ENCODE data around the gene SCNN1B. TPM values are rescaled to one million over a fixed set of nuclear protein-coding genes. Genes with fewer than 3 reads are reported as not detected.

SCNN1B gene
- total RNA-seq, 1 donor from 2014 or later: 38.3 TPM

- Histone ChIP-seq H3K9me3 (no peaks in the 10 kb centered on the region), H3K27ac (no peak overlapping the region), H3K36me3 (no peaks in the 10 kb centered on the region), H3K27me3 (ENCODE audit: low read depth) (no peaks in the 10 kb centered on the region), H3K4me1 (peaks cover 7% of the 10 kb centered on the region), H3K4me3 (no peak overlapping the region)
- ATAC-seq (no peak), DNase-seq (no peak)
- intact Hi-C loops (cut with DNase I): no loop called here
- TF ChIP-seq CTCF (IDR thresholded peaks at IDR 0.05): no peak
Observed at GRCh38 chr16:23337836-23338550, 35.9 kb downstream of the SCNN1B start.

DNA sequence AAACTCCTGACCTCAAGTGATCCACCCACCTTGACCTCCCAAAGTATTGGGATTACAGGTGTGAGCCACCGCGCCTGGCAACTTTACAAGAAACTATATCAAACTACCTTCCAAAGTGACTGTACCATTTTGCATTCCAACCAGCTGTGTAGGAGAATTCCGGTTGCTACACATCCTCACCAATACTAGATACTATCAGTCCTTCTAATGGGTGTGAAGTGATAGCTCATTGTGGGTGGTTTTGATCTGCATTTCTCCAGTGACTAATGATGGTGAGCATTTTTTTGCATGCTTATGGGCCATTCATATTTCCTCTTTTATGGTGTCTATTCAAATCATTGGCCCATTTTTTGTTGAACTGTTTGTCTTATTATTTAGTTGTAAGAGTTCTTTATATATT lies 37.7 kb downstream of the SCNN1B start:
- TF ChIP-seq CTCF (IDR thresholded peaks at IDR 0.05): no peak
- no peak for ATAC-seq
- H3K36me3 ChIP-seq: no peaks in the 10 kb centered on the region
- intact Hi-C loops (cut with DNase I): no loop called here
- H3K4me1 ChIP-seq: peaks cover 4% of the 10 kb centered on the region
- H3K27me3 ChIP-seq (ENCODE audit: low read depth): no peaks in the 10 kb centered on the region
- no peak overlapping the region for H3K27ac ChIP-seq
- H3K9me3 ChIP-seq: no peaks in the 10 kb centered on the region
- H3K4me3 ChIP-seq: no peak overlapping the region
- DNase-seq: no peak

GRCh38 chr16:23342083-23342640 lies 40.1 kb downstream of the SCNN1B start:
- Histone ChIP-seq H3K4me3 (no peak overlapping the region), H3K36me3 (no peaks in the 10 kb centered on the region), H3K27me3 (ENCODE audit: low read depth) (no peaks in the 10 kb centered on the region), H3K4me1 (no peaks in the 10 kb centered on the region), H3K9me3 (no peaks in the 10 kb centered on the region), H3K27ac (no peak overlapping the region)
- intact Hi-C loops (cut with DNase I): no loop called here
- no peak for DNase-seq
- no peak for TF ChIP-seq CTCF (IDR thresholded peaks at IDR 0.05)
- ATAC-seq: no peak

DNA sequence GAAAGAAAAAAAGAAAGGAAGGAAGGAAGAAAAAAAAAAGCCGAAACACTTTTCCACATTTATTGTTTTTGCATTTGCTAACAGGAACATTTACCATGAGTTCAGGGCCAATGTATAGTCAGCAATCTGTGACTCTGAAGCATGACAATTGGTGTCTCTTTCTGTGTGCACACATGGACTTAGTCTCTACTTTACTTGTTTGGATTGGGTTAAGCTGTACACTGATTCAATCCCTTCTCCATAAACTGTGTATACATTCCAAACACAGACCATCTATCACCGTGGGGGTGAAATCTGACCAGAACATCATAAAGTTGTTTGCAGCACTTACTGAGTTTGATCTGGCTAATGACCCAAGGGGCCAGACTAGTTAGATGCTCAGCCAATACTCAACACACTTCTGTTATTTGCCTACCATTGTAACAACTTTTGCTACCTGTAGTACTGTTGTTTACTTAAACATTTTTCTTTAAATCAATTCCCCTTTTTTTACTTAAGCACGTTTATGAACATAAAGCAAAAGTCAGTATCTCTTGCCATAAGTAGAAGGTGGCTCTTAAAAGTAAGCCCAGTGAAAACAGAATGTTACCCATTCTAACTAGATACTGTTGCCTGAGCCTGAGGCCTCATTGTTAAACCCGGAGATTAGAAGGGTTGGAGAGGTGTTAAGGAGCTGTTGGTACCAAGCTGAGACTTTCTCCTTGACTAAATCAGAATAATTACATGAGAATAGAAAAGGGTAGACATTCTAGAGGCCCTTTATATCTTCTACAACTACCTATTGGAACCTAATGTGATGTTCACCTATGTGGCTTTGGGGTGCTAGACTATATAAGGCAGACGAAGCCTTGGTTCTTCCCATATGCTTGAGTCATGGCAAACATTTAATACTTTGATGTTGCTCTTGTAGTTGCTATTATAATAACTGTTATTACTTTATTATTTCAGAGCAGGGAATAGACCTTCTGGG lies 41.8 kb downstream of the SCNN1B start:
- ATAC-seq (peak in 1 of 2 donors; percentile 47), DNase-seq (no peak)
- Histone ChIP-seq H3K27me3 (ENCODE audit: low read depth) (no peaks in the 10 kb centered on the region), H3K4me3 (no peak overlapping the region), H3K36me3 (no peaks in the 10 kb centered on the region), H3K9me3 (no peaks in the 10 kb centered on the region), H3K4me1 (no peaks in the 10 kb centered on the region), H3K27ac (no peak overlapping the region)
- intact Hi-C loops (cut with DNase I): no loop called here
- no peak for TF ChIP-seq CTCF (IDR thresholded peaks at IDR 0.05)

- Histone ChIP-seq H3K27me3 (ENCODE audit: low read depth) (no peaks in the 10 kb centered on the region), H3K36me3 (no peaks in the 10 kb centered on the region), H3K4me1 (no peaks in the 10 kb centered on the region), H3K4me3 (no peak overlapping the region), H3K27ac (no peak overlapping the region), H3K9me3 (no peaks in the 10 kb centered on the region)
- DNase-seq (no peak), ATAC-seq (no peak)
- TF ChIP-seq CTCF (IDR thresholded peaks at IDR 0.05): no peak
- intact Hi-C loops (cut with DNase I): no loop called here
Observed at GRCh38 chr16:23345237-23345636, 43.1 kb downstream of the SCNN1B start.

All from lower lobe of right lung (tissue), 2 donors.